GM23338 (cell line): ENCODE results near the gene GPAM. TPM values are rescaled to one million over a fixed set of nuclear protein-coding genes. Genes with fewer than 3 reads are reported as not detected.

Experiments used
- ATAC-seq: fragments of 200-7000 bp; cut with Tn5 transposase; 3 replicates; pipeline ENCODE4 v1.9.1; 2020
- DNase-seq: peaks from one replicate; pipeline ENCODE4 v3.0.0-alpha.2; 2015; ENCODE audit warnings: low spot score
- H2AFZ ChIP-seq: fragments of 200-600 bp; sonication (generic); 2 replicates; pipeline ENCODE4 v1.8.0; 2016; ENCODE audit warnings: antibody characterized with exemption, mild to moderate bottlenecking, moderate library complexity
- H3F3A ChIP-seq: fragments of 200-600 bp; sonication (generic); replicated peaks from 2 replicates; pipeline ENCODE4 v1.8.0; 2017; ENCODE audit warnings: antibody characterized with exemption, mixed run types, low read depth
- H3K27ac ChIP-seq: fragments of 200-600 bp; sonication (generic); 2 replicates; pipeline ENCODE4 v1.6.1; 2016; ENCODE audit warnings: low read depth
- H3K27me3 ChIP-seq: fragments of 200-600 bp; sonication (generic); 2 replicates; pipeline ENCODE4 v1.8.0; 2016; ENCODE audit warnings: mild to moderate bottlenecking, mixed run types, moderate library complexity; ENCODE audit not compliant: insufficient read depth
- H3K36me3 ChIP-seq: fragments of 200-600 bp; sonication (generic); 2 replicates; pipeline ENCODE4 v1.8.0; 2016; ENCODE audit warnings: mild to moderate bottlenecking; ENCODE audit not compliant: insufficient read depth
- H3K4me1 ChIP-seq: fragments of 200-600 bp; sonication (generic); 2 replicates; pipeline ENCODE4 v1.8.0; 2016; ENCODE audit warnings: mild to moderate bottlenecking, moderate library complexity; ENCODE audit not compliant: insufficient read depth
- H3K4me2 ChIP-seq: fragments of 200-600 bp; sonication (generic); 2 replicates; pipeline ENCODE4 v1.7.1; 2017; ENCODE audit warnings: mixed run types
- H3K4me3 ChIP-seq: fragments of 200-600 bp; sonication (generic); 2 replicates; pipeline ENCODE4 v1.6.1; 2016; ENCODE audit warnings: mixed run types
- H3K79me2 ChIP-seq: fragments of 200-600 bp; sonication (generic); replicated peaks from 2 replicates; pipeline ENCODE4 v1.8.0; 2017; ENCODE audit warnings: mild to moderate bottlenecking; ENCODE audit not compliant: insufficient read depth
- H3K9me2 ChIP-seq: fragments of 200-600 bp; sonication (generic); 2 replicates; pipeline ENCODE4 v1.8.0; 2017; ENCODE audit not compliant: insufficient read depth
- H4K20me1 ChIP-seq: fragments of 200-600 bp; sonication (generic); replicated peaks from 2 replicates; pipeline ENCODE4 v1.8.0; 2017; ENCODE audit warnings: mild to moderate bottlenecking; ENCODE audit not compliant: insufficient read depth
- H3K27ac Mint-ChIP-seq: 2 replicates; pipeline ENCODE4 v1.8.0; 2020; ENCODE audit warnings: inconsistent platforms, mild to moderate bottlenecking, moderate library complexity, mixed read lengths
- H3K27me3 Mint-ChIP-seq: 3 replicates; pipeline ENCODE4 v1.8.0; 2022; ENCODE audit warnings: low read depth, mild to moderate bottlenecking, moderate library complexity, mixed read lengths, inconsistent platforms; ENCODE audit not compliant: insufficient read depth, poor library complexity
- H3K36me3 Mint-ChIP-seq: 3 replicates; pipeline ENCODE4 v1.8.0; 2021; ENCODE audit warnings: low read depth, mild to moderate bottlenecking, inconsistent platforms, moderate library complexity, mixed read lengths
- H3K4me1 Mint-ChIP-seq: 3 replicates; pipeline ENCODE4 v1.8.0; 2020; ENCODE audit warnings: mild to moderate bottlenecking, inconsistent platforms, mixed read lengths
- H3K4me3 Mint-ChIP-seq: 3 replicates; pipeline ENCODE4 v1.8.0; 2021; ENCODE audit warnings: moderate library complexity, mild to moderate bottlenecking, inconsistent platforms, mixed read lengths
- H3K9me3 Mint-ChIP-seq: 3 replicates; pipeline ENCODE4 v1.8.0; 2020; ENCODE audit warnings: moderate library complexity, mild to moderate bottlenecking, inconsistent platforms, mixed read lengths
- CREB1 ChIP-seq: fragments of 250-450 bp; sonication (Bioruptor Pico); IDR thresholded peaks from 2 replicates; pipeline ENCODE4 v1.5.0; 2020; ENCODE audit warnings: low read depth, mild to moderate bottlenecking, moderate library complexity
- EZH2 ChIP-seq: fragments of 200-600 bp; sonication (generic); IDR thresholded peaks from one replicate; pipeline ENCODE4 v1.8.0; 2017; ENCODE audit warnings: antibody characterized with exemption, mild to moderate bottlenecking, low read depth; ENCODE audit not compliant: unreplicated experiment
- EZH2phosphoT487 ChIP-seq: fragments of 200-600 bp; sonication (generic); IDR thresholded peaks from one replicate; pipeline ENCODE4 v1.8.1; 2018; ENCODE audit warnings: antibody characterized with exemption; ENCODE audit not compliant: unreplicated experiment
- JUNB ChIP-seq: IDR thresholded peaks from one replicate; pipeline ENCODE4 v1.6.1; 2016; ENCODE audit warnings: antibody characterized with exemption; ENCODE audit not compliant: unreplicated experiment
- NANOG ChIP-seq: IDR thresholded peaks from 2 replicates; pipeline ENCODE4 v1.6.1; 2016; ENCODE audit warnings: antibody characterized with exemption, borderline replicate concordance
- POLR2AphosphoS5 ChIP-seq: IDR thresholded peaks from 2 replicates; pipeline ENCODE4 v1.6.1; 2016; ENCODE audit warnings: antibody characterized with exemption, low read depth
- STAT1 ChIP-seq: IDR thresholded peaks from one replicate; pipeline ENCODE4 v1.6.1; 2016; ENCODE audit warnings: antibody characterized with exemption; ENCODE audit not compliant: unreplicated experiment
- ZNF114 ChIP-seq: fragments of 250-450 bp; sonication (Bioruptor Pico); IDR thresholded peaks from 2 replicates; pipeline ENCODE4 v1.5.0; 2020; ENCODE audit warnings: mild to moderate bottlenecking, moderate library complexity
- ZNF331 ChIP-seq: fragments of 250-450 bp; sonication (Bioruptor Pico); IDR thresholded peaks from 2 replicates; pipeline ENCODE4 v1.5.0; 2020; ENCODE audit warnings: low read depth, mild to moderate bottlenecking, moderate library complexity
- polyA plus RNA-seq: library from polyadenylated mRNA; unstranded; fragments of >200 nt; fragmentation: Nextera tagmentation; extraction: Ambion mirVana; gene quantifications from 2 replicates; pipeline ENCODE4 v1.2.1, GENCODE V29; 2016
- total RNA-seq: library from RNA; depleted of rRNA; stranded (reverse); fragments of >200 nt; shearing (Covaris generic); gene quantifications from 2 replicates; pipeline ENCODE4 v1.2.3, GENCODE V29; 2014
- TF ChIP-seq, protein P1 (sequence below): IDR thresholded peaks from one replicate; pipeline ENCODE4 v1.6.1; 2018; ENCODE audit warnings: antibody characterized with exemption; ENCODE audit not compliant: unreplicated experiment
- TF ChIP-seq, protein P2 (sequence below): fragments of 250-450 bp; sonication (Bioruptor Pico); IDR thresholded peaks from 2 replicates; pipeline ENCODE4 v1.5.0; 2020; ENCODE audit warnings: mild to moderate bottlenecking, moderate library complexity
- TF ChIP-seq, protein P3 (sequence below): IDR thresholded peaks from 2 replicates; pipeline ENCODE4 v1.6.1; 2016; ENCODE audit warnings: antibody characterized with exemption
- TF ChIP-seq, protein P4 (sequence below), 2 experiments: fragments of 200-600 bp in 1 of 2; sonication (generic) in 1 of 2; conservative IDR thresholded peaks; 2 replicates each; pipeline versions ENCODE4 v1.5.1 to v1.6.1; 2016 to 2017; ENCODE audit warnings: antibody characterized with exemption in 2 of 2, low read depth in 2 of 2, mild to moderate bottlenecking in 2 of 2, moderate library complexity in 1 of 2

GPAM gene
- total and polyA plus RNA-seq, 2 experiments from 2014 or later: 5.5 to 16.6 TPM

DNA sequence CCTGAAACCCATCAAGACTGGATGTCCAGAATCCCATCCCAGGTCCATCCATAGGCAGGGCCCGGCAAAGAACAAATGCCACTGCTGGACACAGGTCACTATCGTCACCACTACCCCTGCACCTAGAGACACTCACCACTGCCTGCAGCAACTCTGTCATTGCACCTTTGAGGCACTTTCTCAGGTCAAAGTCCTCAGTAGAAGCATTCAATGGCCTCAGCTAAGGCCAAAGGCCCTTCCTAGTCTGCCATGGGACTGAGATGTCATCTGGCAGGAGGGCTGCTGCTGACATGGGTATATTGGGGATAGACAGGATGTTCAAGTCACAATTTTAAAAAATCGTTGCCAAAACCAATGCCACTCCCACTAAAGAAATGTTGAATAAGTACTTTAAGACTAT is 58.7 kb downstream of the GPAM start:
- Histone ChIP-seq H3F3A (no peaks in the 10 kb centered on the region), H3K4me1 (no peaks in the 10 kb centered on the region), H3K4me2 (no peak overlapping the region), H4K20me1 (no peaks in the 10 kb centered on the region), H3K4me3 (no peak overlapping the region), H3K36me3 (no peaks in the 10 kb centered on the region), H3K27me3 (no peaks in the 10 kb centered on the region), H3K79me2 (no peaks in the 10 kb centered on the region), H2AFZ (no peak overlapping the region), H3K9me2 (no peaks in the 10 kb centered on the region), H3K27ac (no peak overlapping the region)
- TF ChIP-seq EZH2 (no peak), ZNF114 (CRISPR knock-in tag) (no peak), EZH2phosphoT487 (no peak), STAT1 (no peak), POLR2AphosphoS5 (no peak), NANOG (no peak), JUNB (no peak), CREB1 (CRISPR knock-in tag) (no peak), ZNF331 (CRISPR knock-in tag) (no peak)
- TF ChIP-seq, protein P1, sequence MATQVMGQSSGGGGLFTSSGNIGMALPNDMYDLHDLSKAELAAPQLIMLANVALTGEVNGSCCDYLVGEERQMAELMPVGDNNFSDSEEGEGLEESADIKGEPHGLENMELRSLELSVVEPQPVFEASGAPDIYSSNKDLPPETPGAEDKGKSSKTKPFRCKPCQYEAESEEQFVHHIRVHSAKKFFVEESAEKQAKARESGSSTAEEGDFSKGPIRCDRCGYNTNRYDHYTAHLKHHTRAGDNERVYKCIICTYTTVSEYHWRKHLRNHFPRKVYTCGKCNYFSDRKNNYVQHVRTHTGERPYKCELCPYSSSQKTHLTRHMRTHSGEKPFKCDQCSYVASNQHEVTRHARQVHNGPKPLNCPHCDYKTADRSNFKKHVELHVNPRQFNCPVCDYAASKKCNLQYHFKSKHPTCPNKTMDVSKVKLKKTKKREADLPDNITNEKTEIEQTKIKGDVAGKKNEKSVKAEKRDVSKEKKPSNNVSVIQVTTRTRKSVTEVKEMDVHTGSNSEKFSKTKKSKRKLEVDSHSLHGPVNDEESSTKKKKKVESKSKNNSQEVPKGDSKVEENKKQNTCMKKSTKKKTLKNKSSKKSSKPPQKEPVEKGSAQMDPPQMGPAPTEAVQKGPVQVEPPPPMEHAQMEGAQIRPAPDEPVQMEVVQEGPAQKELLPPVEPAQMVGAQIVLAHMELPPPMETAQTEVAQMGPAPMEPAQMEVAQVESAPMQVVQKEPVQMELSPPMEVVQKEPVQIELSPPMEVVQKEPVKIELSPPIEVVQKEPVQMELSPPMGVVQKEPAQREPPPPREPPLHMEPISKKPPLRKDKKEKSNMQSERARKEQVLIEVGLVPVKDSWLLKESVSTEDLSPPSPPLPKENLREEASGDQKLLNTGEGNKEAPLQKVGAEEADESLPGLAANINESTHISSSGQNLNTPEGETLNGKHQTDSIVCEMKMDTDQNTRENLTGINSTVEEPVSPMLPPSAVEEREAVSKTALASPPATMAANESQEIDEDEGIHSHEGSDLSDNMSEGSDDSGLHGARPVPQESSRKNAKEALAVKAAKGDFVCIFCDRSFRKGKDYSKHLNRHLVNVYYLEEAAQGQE: no peak
- TF ChIP-seq, protein P2, sequence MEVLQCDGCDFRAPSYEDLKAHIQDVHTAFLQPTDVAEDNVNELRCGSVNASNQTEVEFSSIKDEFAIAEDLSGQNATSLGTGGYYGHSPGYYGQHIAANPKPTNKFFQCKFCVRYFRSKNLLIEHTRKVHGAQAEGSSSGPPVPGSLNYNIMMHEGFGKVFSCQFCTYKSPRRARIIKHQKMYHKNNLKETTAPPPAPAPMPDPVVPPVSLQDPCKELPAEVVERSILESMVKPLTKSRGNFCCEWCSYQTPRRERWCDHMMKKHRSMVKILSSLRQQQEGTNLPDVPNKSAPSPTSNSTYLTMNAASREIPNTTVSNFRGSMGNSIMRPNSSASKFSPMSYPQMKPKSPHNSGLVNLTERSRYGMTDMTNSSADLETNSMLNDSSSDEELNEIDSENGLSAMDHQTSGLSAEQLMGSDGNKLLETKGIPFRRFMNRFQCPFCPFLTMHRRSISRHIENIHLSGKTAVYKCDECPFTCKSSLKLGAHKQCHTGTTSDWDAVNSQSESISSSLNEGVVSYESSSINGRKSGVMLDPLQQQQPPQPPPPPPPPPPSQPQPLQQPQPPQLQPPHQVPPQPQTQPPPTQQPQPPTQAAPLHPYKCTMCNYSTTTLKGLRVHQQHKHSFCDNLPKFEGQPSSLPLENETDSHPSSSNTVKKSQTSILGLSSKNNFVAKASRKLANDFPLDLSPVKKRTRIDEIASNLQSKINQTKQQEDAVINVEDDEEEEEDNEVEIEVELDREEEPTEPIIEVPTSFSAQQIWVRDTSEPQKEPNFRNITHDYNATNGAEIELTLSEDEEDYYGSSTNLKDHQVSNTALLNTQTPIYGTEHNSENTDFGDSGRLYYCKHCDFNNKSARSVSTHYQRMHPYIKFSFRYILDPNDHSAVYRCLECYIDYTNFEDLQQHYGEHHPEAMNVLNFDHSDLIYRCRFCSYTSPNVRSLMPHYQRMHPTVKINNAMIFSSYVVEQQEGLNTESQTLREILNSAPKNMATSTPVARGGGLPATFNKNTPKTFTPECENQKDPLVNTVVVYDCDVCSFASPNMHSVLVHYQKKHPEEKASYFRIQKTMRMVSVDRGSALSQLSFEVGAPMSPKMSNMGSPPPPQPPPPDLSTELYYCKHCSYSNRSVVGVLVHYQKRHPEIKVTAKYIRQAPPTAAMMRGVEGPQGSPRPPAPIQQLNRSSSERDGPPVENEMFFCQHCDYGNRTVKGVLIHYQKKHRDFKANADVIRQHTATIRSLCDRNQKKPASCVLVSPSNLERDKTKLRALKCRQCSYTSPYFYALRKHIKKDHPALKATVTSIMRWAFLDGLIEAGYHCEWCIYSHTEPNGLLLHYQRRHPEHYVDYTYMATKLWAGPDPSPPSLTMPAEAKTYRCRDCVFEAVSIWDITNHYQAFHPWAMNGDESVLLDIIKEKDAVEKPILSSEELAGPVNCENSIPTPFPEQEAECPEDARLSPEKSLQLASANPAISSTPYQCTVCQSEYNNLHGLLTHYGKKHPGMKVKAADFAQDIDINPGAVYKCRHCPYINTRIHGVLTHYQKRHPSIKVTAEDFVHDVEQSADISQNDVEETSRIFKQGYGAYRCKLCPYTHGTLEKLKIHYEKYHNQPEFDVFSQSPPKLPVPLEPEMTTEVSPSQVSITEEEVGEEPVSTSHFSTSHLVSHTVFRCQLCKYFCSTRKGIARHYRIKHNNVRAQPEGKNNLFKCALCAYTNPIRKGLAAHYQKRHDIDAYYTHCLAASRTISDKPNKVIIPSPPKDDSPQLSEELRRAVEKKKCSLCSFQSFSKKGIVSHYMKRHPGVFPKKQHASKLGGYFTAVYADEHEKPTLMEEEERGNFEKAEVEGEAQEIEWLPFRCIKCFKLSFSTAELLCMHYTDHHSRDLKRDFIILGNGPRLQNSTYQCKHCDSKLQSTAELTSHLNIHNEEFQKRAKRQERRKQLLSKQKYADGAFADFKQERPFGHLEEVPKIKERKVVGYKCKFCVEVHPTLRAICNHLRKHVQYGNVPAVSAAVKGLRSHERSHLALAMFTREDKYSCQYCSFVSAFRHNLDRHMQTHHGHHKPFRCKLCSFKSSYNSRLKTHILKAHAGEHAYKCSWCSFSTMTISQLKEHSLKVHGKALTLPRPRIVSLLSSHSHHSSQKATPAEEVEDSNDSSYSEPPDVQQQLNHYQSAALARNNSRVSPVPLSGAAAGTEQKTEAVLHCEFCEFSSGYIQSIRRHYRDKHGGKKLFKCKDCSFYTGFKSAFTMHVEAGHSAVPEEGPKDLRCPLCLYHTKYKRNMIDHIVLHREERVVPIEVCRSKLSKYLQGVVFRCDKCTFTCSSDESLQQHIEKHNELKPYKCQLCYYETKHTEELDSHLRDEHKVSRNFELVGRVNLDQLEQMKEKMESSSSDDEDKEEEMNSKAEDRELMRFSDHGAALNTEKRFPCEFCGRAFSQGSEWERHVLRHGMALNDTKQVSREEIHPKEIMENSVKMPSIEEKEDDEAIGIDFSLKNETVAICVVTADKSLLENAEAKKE: no peak
- TF ChIP-seq, protein P3, sequence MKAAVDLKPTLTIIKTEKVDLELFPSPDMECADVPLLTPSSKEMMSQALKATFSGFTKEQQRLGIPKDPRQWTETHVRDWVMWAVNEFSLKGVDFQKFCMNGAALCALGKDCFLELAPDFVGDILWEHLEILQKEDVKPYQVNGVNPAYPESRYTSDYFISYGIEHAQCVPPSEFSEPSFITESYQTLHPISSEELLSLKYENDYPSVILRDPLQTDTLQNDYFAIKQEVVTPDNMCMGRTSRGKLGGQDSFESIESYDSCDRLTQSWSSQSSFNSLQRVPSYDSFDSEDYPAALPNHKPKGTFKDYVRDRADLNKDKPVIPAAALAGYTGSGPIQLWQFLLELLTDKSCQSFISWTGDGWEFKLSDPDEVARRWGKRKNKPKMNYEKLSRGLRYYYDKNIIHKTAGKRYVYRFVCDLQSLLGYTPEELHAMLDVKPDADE: no peak
- TF ChIP-seq, protein P4, sequence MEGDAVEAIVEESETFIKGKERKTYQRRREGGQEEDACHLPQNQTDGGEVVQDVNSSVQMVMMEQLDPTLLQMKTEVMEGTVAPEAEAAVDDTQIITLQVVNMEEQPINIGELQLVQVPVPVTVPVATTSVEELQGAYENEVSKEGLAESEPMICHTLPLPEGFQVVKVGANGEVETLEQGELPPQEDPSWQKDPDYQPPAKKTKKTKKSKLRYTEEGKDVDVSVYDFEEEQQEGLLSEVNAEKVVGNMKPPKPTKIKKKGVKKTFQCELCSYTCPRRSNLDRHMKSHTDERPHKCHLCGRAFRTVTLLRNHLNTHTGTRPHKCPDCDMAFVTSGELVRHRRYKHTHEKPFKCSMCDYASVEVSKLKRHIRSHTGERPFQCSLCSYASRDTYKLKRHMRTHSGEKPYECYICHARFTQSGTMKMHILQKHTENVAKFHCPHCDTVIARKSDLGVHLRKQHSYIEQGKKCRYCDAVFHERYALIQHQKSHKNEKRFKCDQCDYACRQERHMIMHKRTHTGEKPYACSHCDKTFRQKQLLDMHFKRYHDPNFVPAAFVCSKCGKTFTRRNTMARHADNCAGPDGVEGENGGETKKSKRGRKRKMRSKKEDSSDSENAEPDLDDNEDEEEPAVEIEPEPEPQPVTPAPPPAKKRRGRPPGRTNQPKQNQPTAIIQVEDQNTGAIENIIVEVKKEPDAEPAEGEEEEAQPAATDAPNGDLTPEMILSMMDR (conservative IDR thresholded peaks at IDR 0.05; ENCODE audit: low read depth in 2 of 2): no peak
- Mint-ChIP-seq H3K27ac (no peak overlapping the region), H3K4me3 (no peak overlapping the region), H3K36me3 (no peaks in the 10 kb centered on the region), H3K4me1 (peaks cover under 1% of the 10 kb centered on the region; the same call in 1 of the 3 replicates), H3K27me3 (peaks cover 6% of the 10 kb centered on the region), H3K9me3 (no peaks in the 10 kb centered on the region)
- DNase-seq: no peak
- no peak for ATAC-seq
